ENCODE data around the gene TTLL7.

DNA sequence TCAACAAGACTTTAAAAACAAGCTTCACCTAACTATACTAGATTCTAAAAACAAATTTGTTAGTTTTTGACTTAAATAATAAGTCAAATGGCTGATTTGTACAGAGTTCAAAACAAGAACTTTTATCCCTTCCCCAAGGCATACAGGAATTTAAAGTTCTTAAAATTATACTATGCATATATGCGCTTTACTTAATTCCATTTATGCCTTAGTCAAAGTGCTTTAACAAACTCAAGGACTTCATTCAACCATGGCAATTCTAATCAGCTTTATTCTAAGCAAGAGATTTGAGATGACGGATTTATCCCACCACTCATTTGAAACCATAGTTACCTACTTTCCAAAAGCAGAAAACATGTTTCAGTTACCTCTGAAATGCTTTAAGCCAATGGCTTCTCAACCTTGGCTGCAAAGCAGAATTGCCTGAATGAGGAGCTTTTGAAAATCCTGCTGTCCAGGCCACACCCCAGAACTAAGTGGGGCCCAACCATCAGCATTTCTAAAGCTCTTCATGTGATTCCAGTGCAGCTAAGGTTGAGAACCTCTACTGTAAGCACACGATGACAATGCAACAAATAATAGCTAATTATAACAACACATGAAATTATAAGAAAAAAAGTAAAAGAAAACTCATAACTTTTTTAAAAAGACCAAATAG is 44.6 kb downstream of the TTLL7 start:
- TF ChIP-seq, protein P1, sequence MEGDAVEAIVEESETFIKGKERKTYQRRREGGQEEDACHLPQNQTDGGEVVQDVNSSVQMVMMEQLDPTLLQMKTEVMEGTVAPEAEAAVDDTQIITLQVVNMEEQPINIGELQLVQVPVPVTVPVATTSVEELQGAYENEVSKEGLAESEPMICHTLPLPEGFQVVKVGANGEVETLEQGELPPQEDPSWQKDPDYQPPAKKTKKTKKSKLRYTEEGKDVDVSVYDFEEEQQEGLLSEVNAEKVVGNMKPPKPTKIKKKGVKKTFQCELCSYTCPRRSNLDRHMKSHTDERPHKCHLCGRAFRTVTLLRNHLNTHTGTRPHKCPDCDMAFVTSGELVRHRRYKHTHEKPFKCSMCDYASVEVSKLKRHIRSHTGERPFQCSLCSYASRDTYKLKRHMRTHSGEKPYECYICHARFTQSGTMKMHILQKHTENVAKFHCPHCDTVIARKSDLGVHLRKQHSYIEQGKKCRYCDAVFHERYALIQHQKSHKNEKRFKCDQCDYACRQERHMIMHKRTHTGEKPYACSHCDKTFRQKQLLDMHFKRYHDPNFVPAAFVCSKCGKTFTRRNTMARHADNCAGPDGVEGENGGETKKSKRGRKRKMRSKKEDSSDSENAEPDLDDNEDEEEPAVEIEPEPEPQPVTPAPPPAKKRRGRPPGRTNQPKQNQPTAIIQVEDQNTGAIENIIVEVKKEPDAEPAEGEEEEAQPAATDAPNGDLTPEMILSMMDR (IDR thresholded peaks at IDR 0.05): no peak
- no peak for TF ChIP-seq POLR2A (IDR thresholded peaks at IDR 0.05)

All from tibial nerve (tissue), 3 donors.